B cell (primary cell): Measurements from ENCODE around the gene TTC21B. TPM values are rescaled to one million over a fixed set of nuclear protein-coding genes. Genes with fewer than 3 reads are reported as not detected.

Experiments used
- ATAC-seq: fragments of 200-7000 bp; cut with Tn5 transposase; one replicate; pipeline ENCODE4 v1.10.0; 2021; ENCODE audit warnings: low read depth, mild to moderate bottlenecking, moderate number of reproducible peaks, moderate library complexity
- CTCF ChIA-PET: fragments of 350-600 bp; sonication (Branson Sonifier 250); formaldehyde crosslinking; loops from one replicate; lab custom pipeline; 2021; ENCODE audit warnings: antibody characterized with exemption, inconsistent platforms; lab: Charles Lee
- POLR2A ChIA-PET: fragments of 350-600 bp; sonication (Branson Sonifier 250); formaldehyde crosslinking; loops from one replicate; lab custom pipeline; 2021; ENCODE audit warnings: antibody characterized with exemption; lab: Charles Lee
- DNase-seq: peaks from one replicate; pipeline ENCODE4 v3.0.0; 2013
- H2AFZ ChIP-seq: 2 replicates; pipeline ENCODE4 v1.6.1; 2012; ENCODE audit warnings: mild to moderate bottlenecking, low read depth, low read length; ENCODE audit not compliant: insufficient read depth, poor library complexity, severe bottlenecking
- H3K27ac ChIP-seq, 2 donors: 1 replicate in 1 of 2; 2 replicates in 1 of 2; pipeline ENCODE4 v1.5.1; 2012 to 2013; ENCODE audit warnings: low read length in 2 of 2, mild to moderate bottlenecking in 2 of 2, moderate library complexity in 1 of 2
- H3K27me3 ChIP-seq, 4 experiments: fragments of 200-600 bp in 1 of 4; sonication (generic) in 1 of 4; replicated peaks in 1 of 4; 1 replicate in 2 of 4; 2 replicates in 2 of 4; pipeline versions ENCODE4 v1.6.1 to v1.7.0; 2013 to 2016; ENCODE audit warnings: low read length in 3 of 4, mild to moderate bottlenecking in 2 of 4, mixed read lengths in 1 of 4, moderate library complexity in 1 of 4; ENCODE audit not compliant: insufficient read depth in 4 of 4, control insufficient read depth in 3 of 4; ENCODE audit errors: control extremely low read depth in 1 of 4
- H3K36me3 ChIP-seq, 2 experiments: replicated peaks in 1 of 2; 1 replicate in 1 of 2; 2 replicates in 1 of 2; pipeline versions ENCODE4 v1.6.1 to v1.7.1; 2013; ENCODE audit warnings: low read length in 1 of 2; ENCODE audit not compliant: insufficient read depth in 2 of 2, control insufficient read depth in 1 of 2; ENCODE audit errors: control extremely low read depth in 1 of 2, extremely low read depth in 1 of 2
- H3K4me1 ChIP-seq, 2 donors: fragments of 200-600 bp in 1 of 2; sonication (generic) in 1 of 2; 1 replicate in 1 of 2; 2 replicates in 1 of 2; pipeline versions ENCODE4 v1.5.1 to v1.6.1; 2013 to 2017; ENCODE audit warnings: low read length in 2 of 2; ENCODE audit not compliant: control insufficient read depth in 2 of 2, insufficient read depth in 2 of 2
- H3K4me2 ChIP-seq: replicated peaks from 2 replicates; pipeline ENCODE3; 2012; ENCODE audit warnings: mild to moderate bottlenecking, low read depth, low read length; ENCODE audit not compliant: poor library complexity, severe bottlenecking
- H3K4me3 ChIP-seq, 5 experiments: fragments of 200-600 bp in 1 of 5; sonication (generic) in 1 of 5; 1 replicate in 3 of 5; 2 replicates in 2 of 5; pipeline versions ENCODE4 v1.5.1 to v1.7.0; 2011 to 2016; ENCODE audit warnings: low read length in 4 of 5, mild to moderate bottlenecking in 4 of 5, low read depth in 2 of 5, control low read depth in 1 of 5, moderate library complexity in 1 of 5; ENCODE audit not compliant: insufficient read depth in 1 of 5; ENCODE audit errors: control extremely low read depth in 1 of 5, extremely low read depth in 1 of 5
- H3K79me2 ChIP-seq: fragments of 200-600 bp; sonication (generic); one replicate; pipeline ENCODE4 v1.6.0; 2016; ENCODE audit warnings: low read length; ENCODE audit not compliant: control insufficient read depth, insufficient read depth
- H3K9ac ChIP-seq: fragments of 200-600 bp; sonication (generic); 2 replicates; pipeline ENCODE4 v1.6.1; 2017; ENCODE audit warnings: mild to moderate bottlenecking, low read length, moderate library complexity
- H3K9me3 ChIP-seq, 3 donors: one replicate each; pipeline versions ENCODE4 v1.6.1 to v1.7.1; 2013; ENCODE audit warnings: low read length in 2 of 3; ENCODE audit not compliant: control insufficient read depth in 2 of 3, insufficient read depth in 1 of 3; ENCODE audit errors: control extremely low read depth in 1 of 3
- H4K20me1 ChIP-seq: 2 replicates; pipeline ENCODE4 v1.6.0; 2012; ENCODE audit warnings: mild to moderate bottlenecking, low read length; ENCODE audit not compliant: insufficient read depth, control insufficient read depth, poor library complexity, severe bottlenecking
- H3K27ac Mint-ChIP-seq: one replicate; pipeline ENCODE4 v1.8.0; 2021; ENCODE audit warnings: mixed read lengths
- H3K27me3 Mint-ChIP-seq: one replicate; pipeline ENCODE4 v1.8.0; 2021; ENCODE audit warnings: mixed read lengths
- H3K4me1 Mint-ChIP-seq: one replicate; pipeline ENCODE4 v1.8.0; 2021; ENCODE audit warnings: mixed read lengths
- H3K4me3 Mint-ChIP-seq: one replicate; pipeline ENCODE4 v1.8.0; 2021; ENCODE audit warnings: mixed read lengths
- H3K9me3 Mint-ChIP-seq: one replicate; pipeline ENCODE4 v1.8.0; 2022; ENCODE audit warnings: mixed read lengths; ENCODE audit not compliant: insufficient read depth
- CTCF ChIP-seq: fragments of 200-600 bp; IDR thresholded peaks from one replicate; pipeline ENCODE4 v1.8.0; 2022; ENCODE audit warnings: antibody characterized with exemption, mild to moderate bottlenecking
- EZH2 ChIP-seq: IDR thresholded peaks from 2 replicates; pipeline ENCODE4 v1.6.1; 2012; ENCODE audit warnings: borderline replicate concordance, low read depth, mild to moderate bottlenecking, moderate library complexity, low read length; ENCODE audit not compliant: insufficient read depth, poor library complexity, severe bottlenecking
- WGBS: methylation state at CpG from one replicate; pipeline ENCODE4 v1.1.5; 2013; ENCODE audit warnings: missing lambda C conversion rate; ENCODE audit not compliant: insufficient coverage; 5-methylcytosine and 5-hydroxymethylcytosine counted together
- intact Hi-C: fragments of 100-400 bp; cut with micrococcal nuclease; formaldehyde crosslinking; loops from one replicate; pipeline ENCODE4 v1.10.0; 2022
- polyA plus RNA-seq: library from polyadenylated mRNA; depleted of rRNA; stranded (reverse); fragments of >200 nt; gene quantifications from 2 replicates; pipeline ENCODE4 v1.2.3, GENCODE V29; 2012
- total RNA-seq, 2 donors: library from RNA; stranded (reverse); fragments of 120-200 nt in 1 of 2; gene quantifications; 1 replicate in 1 of 2; 2 replicates in 1 of 2; pipeline versions ENCODE4 v1.2.3 to v1.2.4, GENCODE V29; 2013 to 2022

The TTC21B gene
- total and polyA plus RNA-seq, 2 donors (not counting 1 experiment from before 2014, with no cell fraction given), result 11.5 to 41.5 TPM

- no peaks in the 10 kb centered on the region for H3K36me3 ChIP-seq
- Mint-ChIP-seq H3K4me1 (peaks cover 12% of the 10 kb centered on the region), H3K27ac (no peak overlapping the region), H3K4me3 (no peak overlapping the region), H3K27me3 (no peaks in the 10 kb centered on the region), H3K9me3 (no peaks in the 10 kb centered on the region)
- H3K79me2 ChIP-seq, result peaks cover 6% of the 10 kb centered on the region
- no peak overlapping the region for H3K4me3 ChIP-seq
- intact Hi-C loops, result loop anchor here (10.0 kb wide), 1 partner anchor 962 kb away; no protein-coding TSS in a partner anchor
- no peak overlapping the region for H2AFZ ChIP-seq
- 91% methylated on average over 38 of the region's 60 CpGs for WGBS
- POLR2A ChIA-PET, result no interaction called here
- DNase-seq (no peak), ATAC-seq (no peak)
- H3K27ac ChIP-seq, result no peak overlapping the region
- no peaks in the 10 kb centered on the region for H3K27me3 ChIP-seq
- no peak overlapping the region for H3K9ac ChIP-seq
- CTCF ChIA-PET, result interaction anchor here (2.8 kb wide), 1 partner anchor 171 kb away, joined by 11 read pairs; the partner anchor contains the start of gene SCN1A
- peaks cover 19 to 20% of the 10 kb centered on the region in 2 donors for H3K4me1 ChIP-seq
- TF ChIP-seq EZH2 (no peak), CTCF (no peak)
- no peaks in the 10 kb centered on the region for H4K20me1 ChIP-seq
- no peaks in the 10 kb centered on the region for H3K9me3 ChIP-seq
- H3K4me2 ChIP-seq, result no peak overlapping the region
Measured at GRCh38 chr2:165957030-165957675, 3.6 kb upstream of the TTC21B start.

DNA sequence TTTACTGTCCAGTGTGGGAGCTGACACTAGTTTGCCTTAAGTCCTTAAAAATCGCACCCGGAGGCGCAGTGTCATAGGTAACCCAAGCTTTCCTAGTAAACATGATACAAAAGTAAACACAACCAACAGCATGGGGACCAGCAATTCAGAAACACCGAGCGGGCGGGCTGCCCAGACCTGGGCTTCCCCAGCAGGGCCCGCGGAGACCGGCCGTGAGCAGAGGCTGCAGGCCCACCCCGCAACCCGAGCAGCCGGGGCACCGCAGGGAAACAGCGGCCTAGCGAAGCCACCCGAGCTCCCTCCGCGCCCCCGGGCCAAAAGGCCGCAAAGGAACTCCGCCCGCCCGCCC is 296 bp downstream of the TTC21B start:
- Histone ChIP-seq H3K4me3 (peak overlapping the region; percentile 62 to 82 (median 71)), H4K20me1 (no peaks in the 10 kb centered on the region), H3K36me3 (no peaks in the 10 kb centered on the region), H3K4me1 (peaks cover 19 to 23% of the 10 kb centered on the region in 2 donors), H3K4me2 (peak overlapping the region; percentile 84), H3K79me2 (peaks cover 11% of the 10 kb centered on the region), H2AFZ (peak overlapping the region; percentile 88), H3K27me3 (no peaks in the 10 kb centered on the region), H3K9me3 (no peaks in the 10 kb centered on the region), H3K27ac (peak overlapping the region; percentile 77), H3K9ac (peak overlapping the region; percentile 70)
- Mint-ChIP-seq H3K4me1 (peaks cover 12% of the 10 kb centered on the region), H3K27ac (no peak overlapping the region), H3K9me3 (no peaks in the 10 kb centered on the region), H3K4me3 (no peak overlapping the region), H3K27me3 (no peaks in the 10 kb centered on the region)
- ATAC-seq, result peak; percentile 44
- TF ChIP-seq CTCF (no peak), EZH2 (no peak)
- ChIA-PET CTCF (interaction anchor here (0.8 to 1.7 kb wide), 6 partner anchors 10 to 961 kb away, joined by 3 to 12 read pairs (median 3); partner anchors contain the start of genes SCN1A and SCN2A), POLR2A (no interaction called here)
- 1% methylated on average over 24 of the region's 24 CpGs for WGBS
- intact Hi-C loops, result loop anchor here (1.0 to 10.0 kb wide), 5 partner anchors 78 to 1112 kb away; partner anchors contain the start of genes COBLL1 and GALNT3
- DNase-seq, result no peak
